ENCODE results near the gene ABCC5.

DNA sequence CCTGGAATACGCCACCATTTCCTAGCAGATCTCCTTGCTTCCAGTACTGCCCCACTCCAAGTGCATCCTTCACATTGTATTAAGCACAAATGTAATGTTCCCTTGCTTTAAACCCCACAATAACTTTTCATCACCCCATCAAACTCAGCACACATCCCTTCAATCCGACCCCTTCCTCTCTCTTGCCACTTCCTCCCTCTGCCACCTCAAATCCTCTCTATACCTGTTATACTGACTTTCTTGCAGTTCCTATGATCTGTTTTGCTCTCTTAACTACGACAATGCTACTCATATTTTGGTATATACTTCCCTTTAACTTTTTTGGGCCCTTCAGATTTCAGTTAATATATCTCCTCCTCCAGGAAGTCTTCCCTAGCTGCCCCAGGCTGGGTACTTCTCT is 147.1 kb downstream of the ABCC5 start:
- TF ChIP-seq POLR2AphosphoS5 (IDR thresholded peaks at IDR 0.05; ENCODE audit: low read depth, low read length) (no peak), TAF1 (IDR thresholded peaks at IDR 0.05; ENCODE audit: borderline replicate concordance, insufficient read depth, low read length) (no peak), SIN3A (IDR thresholded peaks at IDR 0.05; ENCODE audit: borderline replicate concordance, insufficient read depth, low read length) (no peak), FOXP2 (optimal IDR thresholded peaks at IDR 0.05; ENCODE audit: borderline replicate concordance, extremely low read depth, extremely low read length, insufficient read depth) (no peak)
- TF ChIP-seq, protein P1, sequence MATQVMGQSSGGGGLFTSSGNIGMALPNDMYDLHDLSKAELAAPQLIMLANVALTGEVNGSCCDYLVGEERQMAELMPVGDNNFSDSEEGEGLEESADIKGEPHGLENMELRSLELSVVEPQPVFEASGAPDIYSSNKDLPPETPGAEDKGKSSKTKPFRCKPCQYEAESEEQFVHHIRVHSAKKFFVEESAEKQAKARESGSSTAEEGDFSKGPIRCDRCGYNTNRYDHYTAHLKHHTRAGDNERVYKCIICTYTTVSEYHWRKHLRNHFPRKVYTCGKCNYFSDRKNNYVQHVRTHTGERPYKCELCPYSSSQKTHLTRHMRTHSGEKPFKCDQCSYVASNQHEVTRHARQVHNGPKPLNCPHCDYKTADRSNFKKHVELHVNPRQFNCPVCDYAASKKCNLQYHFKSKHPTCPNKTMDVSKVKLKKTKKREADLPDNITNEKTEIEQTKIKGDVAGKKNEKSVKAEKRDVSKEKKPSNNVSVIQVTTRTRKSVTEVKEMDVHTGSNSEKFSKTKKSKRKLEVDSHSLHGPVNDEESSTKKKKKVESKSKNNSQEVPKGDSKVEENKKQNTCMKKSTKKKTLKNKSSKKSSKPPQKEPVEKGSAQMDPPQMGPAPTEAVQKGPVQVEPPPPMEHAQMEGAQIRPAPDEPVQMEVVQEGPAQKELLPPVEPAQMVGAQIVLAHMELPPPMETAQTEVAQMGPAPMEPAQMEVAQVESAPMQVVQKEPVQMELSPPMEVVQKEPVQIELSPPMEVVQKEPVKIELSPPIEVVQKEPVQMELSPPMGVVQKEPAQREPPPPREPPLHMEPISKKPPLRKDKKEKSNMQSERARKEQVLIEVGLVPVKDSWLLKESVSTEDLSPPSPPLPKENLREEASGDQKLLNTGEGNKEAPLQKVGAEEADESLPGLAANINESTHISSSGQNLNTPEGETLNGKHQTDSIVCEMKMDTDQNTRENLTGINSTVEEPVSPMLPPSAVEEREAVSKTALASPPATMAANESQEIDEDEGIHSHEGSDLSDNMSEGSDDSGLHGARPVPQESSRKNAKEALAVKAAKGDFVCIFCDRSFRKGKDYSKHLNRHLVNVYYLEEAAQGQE (IDR thresholded peaks at IDR 0.05; ENCODE audit: insufficient read depth in 1 of 2, low read depth in 2 of 2, low read length in 2 of 2), result no peak

All from PFSK-1 (cell line).